Common myeloid progenitor, CD34-positive (primary cell): ENCODE results near the gene PCSK6.

ENCODE experiments used
- CTCF ChIA-PET: fragments of 350-600 bp; sonication (Branson Sonifier 250); formaldehyde crosslinking; loops from one replicate; lab custom pipeline; 2021; ENCODE audit warnings: antibody characterized with exemption; lab: Charles Lee
- POLR2A ChIA-PET: fragments of 350-600 bp; sonication (Branson Sonifier 250); formaldehyde crosslinking; loops from one replicate; lab custom pipeline; 2021; ENCODE audit warnings: antibody characterized with exemption; lab: Charles Lee
- DNase-seq, 3 donors: peaks; one replicate each; pipeline versions ENCODE4 v3.0.0 to v3.0.0-alpha.2; 2013
- H3K27ac ChIP-seq, 2 experiments: 1 replicate in 1 of 2; 2 replicates in 1 of 2; pipeline ENCODE4 v1.7.0; 2013; ENCODE audit warnings: inconsistent platforms in 2 of 2, low read length in 2 of 2, mild to moderate bottlenecking in 2 of 2, low read depth in 1 of 2, moderate library complexity in 1 of 2; ENCODE audit not compliant: severe bottlenecking in 2 of 2, insufficient read depth in 1 of 2, poor library complexity in 1 of 2
- H3K27me3 ChIP-seq, 5 experiments: replicated peaks in 2 of 5; 1 replicate in 3 of 5; 2 replicates in 2 of 5; pipeline versions ENCODE4 v1.6.1 to v1.7.0; 2013; ENCODE audit warnings: low read length in 4 of 5, mild to moderate bottlenecking in 2 of 5, moderate library complexity in 2 of 5, inconsistent platforms in 1 of 5; ENCODE audit not compliant: insufficient read depth in 5 of 5, control insufficient read depth in 4 of 5
- H3K36me3 ChIP-seq, 4 experiments: 1 replicate in 2 of 4; 2 replicates in 2 of 4; pipeline versions ENCODE4 v1.6.1 to v1.7.0; 2013; ENCODE audit warnings: low read length in 3 of 4, control low read depth in 1 of 4, mild to moderate bottlenecking in 1 of 4; ENCODE audit not compliant: control insufficient read depth in 4 of 4, insufficient read depth in 4 of 4
- H3K4me1 ChIP-seq, 4 experiments: 1 replicate in 3 of 4; 2 replicates in 1 of 4; pipeline versions ENCODE4 v1.6.1 to v1.7.1; 2013; ENCODE audit warnings: low read length in 3 of 4, mild to moderate bottlenecking in 3 of 4, control low read depth in 1 of 4, inconsistent platforms in 1 of 4, moderate library complexity in 1 of 4; ENCODE audit not compliant: control insufficient read depth in 4 of 4, insufficient read depth in 4 of 4; ENCODE audit errors: control extremely low read depth in 1 of 4
- H3K4me3 ChIP-seq, 7 experiments: 1 replicate in 4 of 7; 2 replicates in 3 of 7; pipeline versions ENCODE4 v1.5.1 to v1.7.0; 2013; ENCODE audit warnings: mild to moderate bottlenecking in 7 of 7, low read length in 6 of 7, moderate library complexity in 6 of 7, inconsistent platforms in 2 of 7, low read depth in 2 of 7, control low read depth in 1 of 7; ENCODE audit not compliant: insufficient read depth in 4 of 7, control insufficient read depth in 1 of 7; ENCODE audit errors: extremely low read depth in 1 of 7
- H3K9me3 ChIP-seq, 5 experiments: 1 replicate in 4 of 5; 2 replicates in 1 of 5; pipeline versions ENCODE4 v1.6.1 to v1.7.1; 2013; ENCODE audit warnings: low read length in 4 of 5, mild to moderate bottlenecking in 2 of 5, inconsistent platforms in 1 of 5, low read depth in 1 of 5, moderate library complexity in 1 of 5; ENCODE audit not compliant: control insufficient read depth in 4 of 5, insufficient read depth in 2 of 5; ENCODE audit errors: control extremely low read depth in 1 of 5
- WGBS: methylation state at CpG from one replicate; pipeline ENCODE4 v1.1.5; 2013; ENCODE audit not compliant: insufficient coverage; 5-methylcytosine and 5-hydroxymethylcytosine counted together

The PCSK6 gene

DNA sequence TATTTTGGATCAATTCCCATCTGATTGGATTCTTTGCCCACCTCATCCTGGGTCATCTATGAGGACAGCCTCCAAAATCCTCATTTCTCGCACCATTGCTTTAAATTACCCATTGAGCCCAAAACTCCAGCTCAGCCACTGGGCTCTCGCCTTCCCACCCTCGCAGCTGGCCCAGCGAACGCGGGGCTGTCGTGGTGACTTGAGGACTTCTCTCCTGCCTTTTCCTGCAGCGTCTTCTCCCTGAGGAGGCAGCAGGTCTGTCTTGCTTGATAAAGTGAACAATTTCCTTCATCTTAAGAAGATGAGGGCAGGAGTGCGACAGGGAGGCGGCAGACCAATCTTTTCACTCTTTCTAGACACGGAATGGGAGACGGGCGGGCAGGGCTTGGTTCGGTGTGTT is 161.5 kb downstream of the PCSK6 start:
- DNase-seq = no peak
- WGBS = 82% methylated on average over 13 of the region's 14 CpGs
- H3K4me3 ChIP-seq = no peak overlapping the region
- peaks cover 0 to 6% (median 0%) of the 10 kb centered on the region in 5 experiments for H3K9me3 ChIP-seq
- H3K36me3 ChIP-seq = no peaks in the 10 kb centered on the region
- CTCF ChIA-PET = no interaction called here
- no peaks in the 10 kb centered on the region for H3K4me1 ChIP-seq
- no peak overlapping the region for H3K27ac ChIP-seq
- POLR2A ChIA-PET = no interaction called here
- H3K27me3 ChIP-seq = peaks cover 0 to 87% (median 24%) of the 10 kb centered on the region in 5 experiments

- DNase-seq = no peak
- ChIA-PET CTCF (interaction anchor here (1.1 kb wide), 1 partner anchor 27 kb away, joined by 3 read pairs; no protein-coding TSS in a partner anchor), POLR2A (no interaction called here)
- WGBS = 84% methylated on average over 10 of the region's 17 CpGs
- H3K9me3 ChIP-seq = peaks cover 0 to 5% (median 0%) of the 10 kb centered on the region in 5 experiments
- peaks cover 0 to 94% (median 25%) of the 10 kb centered on the region in 5 experiments for H3K27me3 ChIP-seq
- no peak overlapping the region for H3K4me3 ChIP-seq
- H3K27ac ChIP-seq = no peak overlapping the region
- no peaks in the 10 kb centered on the region for H3K4me1 ChIP-seq
- no peaks in the 10 kb centered on the region for H3K36me3 ChIP-seq
Observed at GRCh38 chr15:101327147-101327740, 162.3 kb downstream of the PCSK6 start.

GRCh38 chr15:101326462-101327146 is 162.9 kb downstream of the PCSK6 start:
- H3K27me3 ChIP-seq = peaks cover 0 to 94% (median 28%) of the 10 kb centered on the region in 5 experiments
- H3K36me3 ChIP-seq = no peaks in the 10 kb centered on the region
- CTCF ChIA-PET = interaction anchor here (1.0 to 1.1 kb wide), 2 partner anchors 27 to 176 kb away, joined by 3 read pairs; no protein-coding TSS in a partner anchor
- H3K4me3 ChIP-seq = no peak overlapping the region
- 86% methylated on average over 21 of the region's 21 CpGs for WGBS
- POLR2A ChIA-PET = no interaction called here
- no peak overlapping the region for H3K27ac ChIP-seq
- H3K9me3 ChIP-seq = peaks cover 0 to 5% (median 0%) of the 10 kb centered on the region in 5 experiments
- no peak for DNase-seq
- no peaks in the 10 kb centered on the region for H3K4me1 ChIP-seq

GRCh38 chr15:101326026-101326315 is 163.5 kb downstream of the PCSK6 start:
- Histone ChIP-seq H3K4me3 (no peak overlapping the region), H3K27me3 (peaks cover 0 to 94% (median 24%) of the 10 kb centered on the region in 5 experiments), H3K9me3 (peaks cover 0 to under 1% (median 0%) of the 10 kb centered on the region in 5 experiments), H3K4me1 (peaks cover 0 to 4% (median 2%) of the 10 kb centered on the region in 4 experiments), H3K36me3 (no peaks in the 10 kb centered on the region), H3K27ac (no peak overlapping the region)
- ChIA-PET CTCF (interaction anchor here (1.0 kb wide), 1 partner anchor 177 kb away, joined by 3 read pairs; no protein-coding TSS in a partner anchor), POLR2A (no interaction called here)
- 100% methylated on average over 2 of the region's 8 CpGs for WGBS
- no peak for DNase-seq

- ChIA-PET CTCF (no interaction called here), POLR2A (no interaction called here)
- no peak for DNase-seq
- Histone ChIP-seq H3K36me3 (no peaks in the 10 kb centered on the region), H3K4me3 (no peak overlapping the region), H3K27ac (no peak overlapping the region), H3K27me3 (peaks cover 0 to 93% (median 24%) of the 10 kb centered on the region in 5 experiments), H3K9me3 (no peaks in the 10 kb centered on the region), H3K4me1 (peaks cover 0 to 8% (median 6%) of the 10 kb centered on the region in 4 experiments)
- 98% methylated on average over 17 of the region's 19 CpGs for WGBS
Observed at GRCh38 chr15:101325263-101326025, 164.1 kb downstream of the PCSK6 start.

DNA sequence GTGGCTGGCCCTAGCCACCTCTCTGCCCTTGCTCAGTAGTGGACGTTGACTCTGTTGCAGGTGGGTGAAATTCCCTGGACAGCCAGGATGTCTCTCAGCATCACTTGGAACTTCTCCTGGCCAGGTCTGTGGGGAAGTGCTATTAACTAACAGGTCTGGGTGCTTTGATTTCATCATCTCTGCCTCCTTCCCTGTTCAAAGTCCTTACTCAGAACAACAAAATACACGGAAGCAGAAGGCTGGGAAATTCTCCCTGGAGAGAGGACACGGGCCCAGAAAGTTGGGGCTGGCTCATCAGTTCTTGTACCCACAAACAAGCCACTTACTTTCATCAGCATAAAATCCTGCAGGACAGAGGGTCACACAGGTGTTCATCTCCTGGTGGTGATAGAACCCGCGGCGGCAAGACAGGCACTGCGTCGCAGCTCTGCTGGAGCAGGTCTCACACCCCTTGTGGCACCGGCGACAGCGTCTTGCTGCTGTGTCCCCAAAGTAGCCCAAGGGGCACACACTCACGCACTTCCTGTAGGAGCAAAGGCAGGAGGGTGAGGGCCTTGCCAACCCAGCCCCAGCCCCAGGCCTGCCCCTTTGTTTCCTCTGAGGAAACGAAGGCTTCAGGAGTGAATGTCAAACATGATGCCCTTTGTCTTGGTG is 164.9 kb downstream of the PCSK6 start:
- CTCF ChIA-PET = no interaction called here
- 96% methylated on average over 7 of the region's 13 CpGs for WGBS
- H3K27me3 ChIP-seq = peaks cover 0 to 86% (median 20%) of the 10 kb centered on the region in 5 experiments
- no peak for DNase-seq
- H3K9me3 ChIP-seq = no peaks in the 10 kb centered on the region
- no peaks in the 10 kb centered on the region for H3K36me3 ChIP-seq
- no peak overlapping the region for H3K4me3 ChIP-seq
- H3K4me1 ChIP-seq = peaks cover 0 to 15% (median 11%) of the 10 kb centered on the region in 4 experiments
- POLR2A ChIA-PET = no interaction called here
- no peak overlapping the region for H3K27ac ChIP-seq
